Right lobe of liver (tissue), 5 donors: ENCODE data around the gene TSPAN9. TPM values are rescaled to one million over a fixed set of nuclear protein-coding genes. Genes with fewer than 3 reads are reported as not detected.

Experiments
- small RNA-seq, 2 experiments: library from RNA; depleted of rRNA; stranded (forward); fragments of <200 nt; gene quantifications; one replicate each; pipeline ENCODE3, GENCODE V24; 2016
- total RNA-seq, 6 experiments: library from RNA; depleted of rRNA in 2 of 6; stranded (reverse); fragments of >200 nt in 2 of 6; fragmentation: NEBNext Ultra II Directional in 3 of 6; extraction: Animal tissue kit (Norgen Biotek cat#: 25700) in 3 of 6; gene quantifications; one replicate each; pipeline versions ENCODE4 v1.1.0 to v1.2.4, GENCODE V29; 2016 to 2023
- donor health status: DM: no; HTN: no; CAD: no.
- donor health status: DM: no; HTN: no; CAD: no.
- donor health status: DM: no; HTN: yes; CAD: no.
- donor health status: DM: no; HTN: yes; CAD: no.

Gene TSPAN9
- total RNA-seq, 6 experiments from 2014 or later = 23.7 to 53.2 (median 39.8) TPM

Small RNAs within 50 kb of the gene (small RNA-seq; reads per million reads assigned to genes)
- gene AC005912.1 (0 reads per million in 2 experiments), gene RF00017 (0 reads per million in 2 experiments)

Other genes starting within 250 kb of the TSPAN9 start
- gene NRIP2, start 242.3 kb upstream of the TSPAN9 start, total RNA-seq = under 1 TPM; 0.12 to 0.29 (median 0.20) TPM
- gene TEX52, start 220.3 kb upstream of the TSPAN9 start, total RNA-seq = not detected
- 1 to 10 TPM in 4 of 6 experiments, under 1 TPM in 2; 0.24 to 2.6 (median 1.8) TPM for gene FOXM1, start 200.2 kb upstream of the TSPAN9 start, total RNA-seq
- gene RHNO1, start 200.2 kb upstream of the TSPAN9 start, total RNA-seq = 1 to 10 TPM; 1.2 to 5.9 (median 3.5) TPM
- gene TULP3, start 186.5 kb upstream of the TSPAN9 start, total RNA-seq = 10 to 100 TPM in 1 of 6 experiments, 1 to 10 TPM in 5; 2.4 to 12.6 (median 5.4) TPM
- gene TEAD4, start 118.0 kb upstream of the TSPAN9 start, total RNA-seq = 1 to 10 TPM in 4 of 6 experiments, under 1 TPM in 2; 0.81 to 8.5 (median 3.0) TPM